ENCODE results near the gene MRTFA.

GRCh38 chr22:40417041-40417440 is 219.5 kb downstream of the MRTFA start:
- TF ChIP-seq POLR2A (IDR thresholded peaks at IDR 0.05), result no peak
- TF ChIP-seq CTCF (IDR thresholded peaks at IDR 0.05), result no peak
- TF ChIP-seq POLR2AphosphoS5 (IDR thresholded peaks at IDR 0.05), result no peak
- TF ChIP-seq EP300 (IDR thresholded peaks at IDR 0.05; ENCODE audit: low read depth), result no peak
